Measurements from ENCODE around the gene PCBP3. TPM values are rescaled to one million over a fixed set of nuclear protein-coding genes. Genes with fewer than 3 reads are reported as not detected.

PCBP3 gene
- total RNA-seq, 1 donor from 2014 or later = 11.8 TPM

- peaks cover 9% of the 10 kb centered on the region for H3K36me3 Mint-ChIP-seq (ENCODE audit: low read depth)
- no peak for TF ChIP-seq CTCF (IDR thresholded peaks at IDR 0.05)
- peaks cover 8% of the 10 kb centered on the region for H3K4me1 Mint-ChIP-seq (ENCODE audit: low read depth)
- no peak overlapping the region for H3K4me3 Mint-ChIP-seq (ENCODE audit: unreplicated experiment)
- peaks cover 26% of the 10 kb centered on the region for H3K9me3 Mint-ChIP-seq (ENCODE audit: low read depth)
- no peak overlapping the region for H3K27ac Mint-ChIP-seq (ENCODE audit: unreplicated experiment)
- H3K27me3 Mint-ChIP-seq (ENCODE audit: low read depth) = no peaks in the 10 kb centered on the region
- no peak for DNase-seq (ENCODE audit: low spot score)
These were observed 109.9 kb downstream of the PCBP3 start for GRCh38 chr21:45753445-45753844.

GRCh38 chr21:45756029-45756428 is 112.5 kb downstream of the PCBP3 start:
- Mint-ChIP-seq H3K4me1 (ENCODE audit: low read depth) (no peaks in the 10 kb centered on the region), H3K27me3 (ENCODE audit: low read depth) (no peaks in the 10 kb centered on the region), H3K4me3 (ENCODE audit: unreplicated experiment) (no peak overlapping the region), H3K36me3 (ENCODE audit: low read depth) (peaks cover 10% of the 10 kb centered on the region), H3K27ac (ENCODE audit: unreplicated experiment) (no peak overlapping the region), H3K9me3 (ENCODE audit: low read depth) (peaks cover 32% of the 10 kb centered on the region)
- no peak for DNase-seq (ENCODE audit: low spot score)
- TF ChIP-seq CTCF (IDR thresholded peaks at IDR 0.05) = no peak

DNA sequence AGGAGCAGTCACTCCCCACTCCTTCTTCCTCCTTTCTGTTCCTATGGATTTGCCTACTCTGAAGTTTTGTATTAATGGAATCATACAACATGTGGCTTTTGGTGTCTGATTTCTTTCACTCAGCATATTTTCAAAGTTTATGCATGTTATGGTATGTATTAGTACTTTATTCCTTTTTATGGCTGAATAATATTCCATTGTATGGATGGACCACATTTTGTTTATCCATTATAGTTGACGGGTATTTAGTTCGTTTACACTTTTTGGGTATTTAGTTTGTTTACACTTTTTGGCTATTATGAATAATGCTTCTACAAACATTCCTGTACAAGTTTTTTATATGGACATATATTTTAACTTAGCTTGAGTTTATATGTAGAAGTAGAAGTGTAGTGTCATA is 113.1 kb downstream of the PCBP3 start:
- Mint-ChIP-seq H3K36me3 (ENCODE audit: low read depth) (peaks cover 12% of the 10 kb centered on the region), H3K9me3 (ENCODE audit: low read depth) (peaks cover 32% of the 10 kb centered on the region), H3K4me3 (ENCODE audit: unreplicated experiment) (no peak overlapping the region), H3K27me3 (ENCODE audit: low read depth) (no peaks in the 10 kb centered on the region), H3K27ac (ENCODE audit: unreplicated experiment) (no peak overlapping the region), H3K4me1 (ENCODE audit: low read depth) (no peaks in the 10 kb centered on the region)
- TF ChIP-seq CTCF (IDR thresholded peaks at IDR 0.05) = no peak
- DNase-seq (ENCODE audit: low spot score) = no peak

- Mint-ChIP-seq H3K4me1 (ENCODE audit: low read depth) (no peaks in the 10 kb centered on the region), H3K9me3 (ENCODE audit: low read depth) (peaks cover 8% of the 10 kb centered on the region), H3K4me3 (ENCODE audit: unreplicated experiment) (no peak overlapping the region), H3K27me3 (ENCODE audit: low read depth) (no peaks in the 10 kb centered on the region), H3K36me3 (ENCODE audit: low read depth) (peaks cover 8% of the 10 kb centered on the region), H3K27ac (ENCODE audit: unreplicated experiment) (no peak overlapping the region)
- no peak for TF ChIP-seq CTCF (IDR thresholded peaks at IDR 0.05)
- no peak for DNase-seq (ENCODE audit: low spot score)
These were observed 118.2 kb downstream of the PCBP3 start for GRCh38 chr21:45761704-45762103.

DNA sequence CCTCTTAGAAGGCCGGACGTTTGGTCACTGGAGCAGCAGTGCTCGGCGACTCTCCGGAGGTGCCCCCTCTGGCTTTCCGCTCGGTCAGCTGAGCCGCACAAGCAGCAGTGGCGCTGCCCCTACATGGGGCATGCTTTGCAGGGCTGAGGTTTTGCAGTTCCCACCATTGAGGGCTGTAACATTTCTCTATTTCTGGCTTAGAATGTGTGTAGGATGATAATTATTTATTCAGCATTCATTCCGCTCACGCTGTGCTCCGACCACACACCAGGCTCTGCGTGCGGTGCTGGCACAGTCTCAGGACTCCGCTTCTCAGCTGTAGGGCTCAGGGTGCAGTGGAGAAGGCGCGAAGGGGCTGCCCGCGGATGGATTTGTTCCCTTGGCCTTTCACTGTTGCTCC is 119.5 kb downstream of the PCBP3 start:
- Mint-ChIP-seq H3K4me1 (ENCODE audit: low read depth) (peaks cover 13% of the 10 kb centered on the region), H3K36me3 (ENCODE audit: low read depth) (peaks cover 8% of the 10 kb centered on the region), H3K4me3 (ENCODE audit: unreplicated experiment) (no peak overlapping the region), H3K27me3 (ENCODE audit: low read depth) (no peaks in the 10 kb centered on the region), H3K27ac (ENCODE audit: unreplicated experiment) (no peak overlapping the region), H3K9me3 (ENCODE audit: low read depth) (peaks cover 6% of the 10 kb centered on the region)
- no peak for TF ChIP-seq CTCF (IDR thresholded peaks at IDR 0.05)
- DNase-seq (ENCODE audit: low spot score) = no peak

All from chondrocyte (in vitro differentiated cells).